Activated CD4-positive, alpha-beta T cell treated with anti-CD3 and anti-CD28 coated beads for 1 hour (primary cell): Measurements from ENCODE around the gene SLC35A5.

ENCODE experiments used
- DNase-seq: peaks from one replicate; pipeline ENCODE4 v3.0.0-alpha.2; 2020

The SLC35A5 gene

GRCh38 chr3:112579232-112579631 is 17.4 kb downstream of the SLC35A5 start:
- DNase-seq, result no peak

- DNase-seq, result no peak
Measured at GRCh38 chr3:112579697-112580096, 17.9 kb downstream of the SLC35A5 start.

- no peak for DNase-seq
Measured at GRCh38 chr3:112582244-112582874, 20.5 kb downstream of the SLC35A5 start.

DNA sequence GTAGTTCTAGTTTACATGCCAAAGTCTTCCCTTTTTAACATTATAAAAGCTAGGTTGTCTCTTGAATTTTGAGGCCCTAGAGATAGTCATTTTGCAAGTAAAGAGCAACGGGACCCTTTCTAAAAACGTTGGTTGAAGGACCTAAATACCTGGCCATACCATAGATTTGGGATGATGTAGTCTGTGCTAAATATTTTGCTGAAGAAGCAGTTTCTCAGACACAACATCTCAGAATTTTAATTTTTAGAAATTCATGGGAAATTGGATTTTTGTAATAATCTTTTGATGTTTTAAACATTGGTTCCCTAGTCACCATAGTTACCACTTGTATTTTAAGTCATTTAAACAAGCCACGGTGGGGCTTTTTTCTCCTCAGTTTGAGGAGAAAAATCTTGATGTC is 21.3 kb downstream of the SLC35A5 start:
- no peak for DNase-seq

GRCh38 chr3:112585782-112586181 is 23.9 kb downstream of the SLC35A5 start:
- no peak for DNase-seq

DNA sequence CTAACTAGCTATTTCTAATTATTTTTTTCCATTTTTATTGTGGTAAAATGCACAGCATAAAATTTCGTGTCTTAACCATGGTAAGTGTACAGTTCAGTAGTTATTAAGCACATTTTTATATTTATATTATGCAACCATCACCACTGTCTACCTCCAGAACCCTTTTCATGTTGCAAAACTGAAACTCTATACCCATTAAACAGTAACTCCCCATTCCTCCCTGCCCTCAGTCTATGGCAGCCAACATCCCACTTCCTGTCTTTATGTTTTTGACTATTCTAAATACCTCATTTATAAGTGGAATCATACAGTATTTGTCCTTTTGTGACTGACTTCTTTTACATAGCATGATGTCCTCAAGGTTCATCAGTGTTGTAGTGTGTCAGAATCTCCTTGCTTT is 25.5 kb downstream of the SLC35A5 start:
- DNase-seq, result no peak

DNA sequence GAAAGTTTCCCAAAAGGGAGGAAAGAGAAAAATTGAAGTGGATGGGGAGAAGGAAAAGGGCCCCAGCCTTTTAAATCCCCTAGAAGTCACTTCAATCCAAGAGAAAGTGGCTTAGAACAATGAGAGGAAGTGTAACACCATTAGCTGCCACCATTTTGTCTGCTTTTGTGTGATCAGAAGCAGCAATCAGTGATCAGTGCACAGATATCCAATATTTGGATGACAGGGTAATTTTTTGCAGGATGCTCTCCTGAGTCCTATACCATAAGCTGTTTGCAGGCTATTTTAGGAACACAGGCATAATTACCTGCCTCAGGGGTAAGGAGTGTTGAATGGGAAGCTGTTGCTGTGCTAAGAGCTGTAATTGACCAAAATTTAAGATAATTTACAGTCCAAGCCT is 31.4 kb downstream of the SLC35A5 start:
- no peak for DNase-seq

- DNase-seq, result no peak
Measured at GRCh38 chr3:112594856-112595255, 33.0 kb downstream of the SLC35A5 start.

GRCh38 chr3:112597945-112598344 is 36.1 kb downstream of the SLC35A5 start:
- DNase-seq, result no peak

DNA sequence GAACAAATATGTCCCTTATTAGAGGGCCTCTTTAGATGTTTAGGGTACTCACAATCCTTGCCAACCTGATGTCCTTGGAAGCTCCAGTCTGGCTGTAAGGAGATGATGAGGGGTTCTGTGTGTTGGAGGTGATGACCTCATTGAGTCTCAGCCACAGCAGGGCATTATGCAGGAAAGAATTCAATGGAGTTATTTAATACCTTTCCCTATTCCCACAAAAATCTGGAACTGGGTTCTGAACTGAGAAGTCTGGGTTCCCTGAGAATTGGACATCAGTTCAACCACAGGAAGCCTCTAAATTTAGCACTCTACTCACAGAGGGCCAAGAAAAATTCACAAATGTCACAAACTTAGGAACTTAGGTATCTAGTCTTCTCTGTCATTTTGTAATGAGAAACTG is 36.9 kb downstream of the SLC35A5 start:
- no peak for DNase-seq

DNA sequence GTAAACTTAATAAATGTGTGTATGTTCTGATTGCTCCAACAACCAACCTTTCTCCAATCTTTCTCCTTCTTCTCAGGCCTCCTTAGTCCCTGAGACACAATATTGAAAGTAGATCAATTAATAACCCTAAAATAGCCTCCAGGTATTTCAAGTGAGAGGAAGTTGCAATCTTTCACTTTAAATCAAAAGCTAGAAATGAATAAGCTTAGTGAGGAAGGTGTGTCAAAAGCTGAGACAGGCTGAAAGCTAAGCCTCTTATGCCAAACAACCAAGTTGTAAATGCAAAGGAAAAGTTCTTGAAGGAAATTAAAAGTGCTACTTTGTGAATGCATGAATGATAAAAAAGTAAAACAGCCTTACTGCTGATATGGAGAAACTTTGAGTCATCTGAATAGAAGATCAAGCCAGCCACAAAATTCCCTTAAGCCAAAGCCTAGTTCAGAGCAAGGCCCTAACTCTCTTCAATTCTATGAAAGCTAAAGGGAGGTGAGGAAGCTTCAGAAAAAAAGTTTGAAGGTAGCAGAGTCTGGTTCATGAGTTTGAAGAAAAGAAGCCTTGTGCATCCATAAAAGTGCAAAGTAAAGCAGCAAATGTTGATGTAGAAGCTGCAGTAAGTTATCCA is 40.5 kb downstream of the SLC35A5 start:
- DNase-seq, result no peak

- no peak for DNase-seq
Measured at GRCh38 chr3:112604536-112604935, 42.7 kb downstream of the SLC35A5 start.

- no peak for DNase-seq
Measured at GRCh38 chr3:112605285-112605684, 43.4 kb downstream of the SLC35A5 start.

DNA sequence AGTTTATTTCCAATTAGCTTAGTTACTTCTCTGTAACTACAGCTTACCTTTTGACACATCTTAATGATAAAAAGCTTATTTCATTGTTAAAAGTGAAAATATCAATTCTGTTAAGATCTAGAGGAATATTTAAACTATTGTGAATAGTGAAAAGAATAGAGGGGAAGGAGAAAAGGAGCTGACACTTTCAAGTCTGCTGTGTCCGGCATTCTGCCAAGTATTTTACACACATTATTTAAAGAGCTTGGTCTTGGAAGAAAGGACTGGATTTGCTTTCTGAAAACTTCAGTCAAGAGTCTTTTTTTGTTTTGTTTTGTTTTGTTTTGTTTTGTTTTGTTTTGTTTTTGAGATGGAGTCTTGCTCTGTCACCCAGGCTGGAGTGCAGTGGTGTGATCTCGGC is 44.3 kb downstream of the SLC35A5 start:
- no peak for DNase-seq

DNA sequence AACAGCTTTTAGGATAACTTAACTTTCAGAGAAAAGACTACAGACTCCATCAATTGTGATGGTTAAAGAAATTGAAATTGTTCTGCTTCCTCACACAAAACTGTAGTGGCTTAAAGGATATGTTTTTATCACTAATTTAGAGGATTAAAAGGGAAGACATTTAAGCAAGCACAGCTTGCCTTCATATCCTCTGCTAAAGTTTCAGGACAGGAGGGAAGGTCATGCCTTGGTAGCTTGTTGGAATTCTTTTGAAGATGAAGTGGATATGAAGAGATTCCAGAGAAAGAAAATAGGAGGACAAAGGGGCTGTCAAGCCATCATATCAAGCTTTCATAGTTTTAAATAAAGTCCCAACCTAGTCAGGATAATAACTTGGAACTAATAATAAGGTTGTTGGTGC is 46.0 kb downstream of the SLC35A5 start:
- DNase-seq, result no peak

DNA sequence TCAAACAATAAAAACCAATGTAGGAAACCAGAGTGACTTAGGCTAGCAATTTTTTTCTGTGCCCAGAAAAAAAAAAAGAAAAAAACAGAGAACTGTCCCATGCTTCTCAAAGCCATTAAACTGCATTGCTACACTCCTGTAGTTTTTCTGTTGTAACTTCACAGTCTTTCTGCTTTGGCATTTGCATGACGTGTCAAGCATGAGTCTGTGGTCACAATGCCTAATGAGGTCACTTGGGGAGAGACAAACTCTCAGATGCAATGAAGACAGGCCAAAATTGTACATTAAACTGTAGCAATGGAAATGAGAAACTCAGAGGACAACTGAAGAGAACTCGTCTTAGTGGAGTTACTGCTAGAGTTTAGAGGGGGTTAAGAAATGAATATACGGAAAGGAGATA is 48.3 kb downstream of the SLC35A5 start:
- no peak for DNase-seq

DNA sequence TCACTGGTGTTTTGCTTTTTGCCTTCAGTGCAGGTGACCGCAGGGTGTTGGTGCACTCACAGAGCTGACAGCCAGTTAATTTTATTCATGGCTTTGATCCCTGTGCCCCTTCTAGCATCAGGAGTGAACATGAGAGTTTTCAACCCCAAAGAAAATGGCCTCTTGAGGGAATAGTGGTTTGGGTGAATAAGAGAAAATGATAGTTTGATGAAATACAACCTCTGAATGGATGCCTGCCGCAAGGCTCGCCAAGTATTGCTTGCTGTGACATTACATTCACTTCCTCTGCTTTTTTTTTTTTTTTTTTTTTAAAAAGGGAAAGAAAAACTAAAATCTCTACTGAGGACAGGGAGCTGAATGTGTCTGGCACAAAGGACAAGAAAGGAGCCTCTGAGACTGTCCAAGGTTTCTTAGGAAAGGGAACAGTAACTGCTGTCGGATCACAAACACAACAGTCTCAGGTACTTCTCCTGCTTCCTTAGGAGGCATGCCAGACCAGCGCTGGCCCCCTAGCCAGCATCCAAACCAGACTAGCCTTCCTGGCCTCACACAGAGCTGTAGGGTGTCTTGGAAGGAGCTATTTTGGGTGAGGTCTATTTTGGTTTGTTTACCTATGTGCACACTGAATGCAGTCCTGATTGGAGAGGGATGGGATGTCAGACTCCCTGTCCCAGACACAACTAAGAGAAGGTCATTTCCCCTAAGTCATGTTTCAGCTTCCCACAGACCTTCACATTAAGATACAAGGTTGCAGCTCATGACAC is 50.1 kb downstream of the SLC35A5 start:
- no peak for DNase-seq

DNA sequence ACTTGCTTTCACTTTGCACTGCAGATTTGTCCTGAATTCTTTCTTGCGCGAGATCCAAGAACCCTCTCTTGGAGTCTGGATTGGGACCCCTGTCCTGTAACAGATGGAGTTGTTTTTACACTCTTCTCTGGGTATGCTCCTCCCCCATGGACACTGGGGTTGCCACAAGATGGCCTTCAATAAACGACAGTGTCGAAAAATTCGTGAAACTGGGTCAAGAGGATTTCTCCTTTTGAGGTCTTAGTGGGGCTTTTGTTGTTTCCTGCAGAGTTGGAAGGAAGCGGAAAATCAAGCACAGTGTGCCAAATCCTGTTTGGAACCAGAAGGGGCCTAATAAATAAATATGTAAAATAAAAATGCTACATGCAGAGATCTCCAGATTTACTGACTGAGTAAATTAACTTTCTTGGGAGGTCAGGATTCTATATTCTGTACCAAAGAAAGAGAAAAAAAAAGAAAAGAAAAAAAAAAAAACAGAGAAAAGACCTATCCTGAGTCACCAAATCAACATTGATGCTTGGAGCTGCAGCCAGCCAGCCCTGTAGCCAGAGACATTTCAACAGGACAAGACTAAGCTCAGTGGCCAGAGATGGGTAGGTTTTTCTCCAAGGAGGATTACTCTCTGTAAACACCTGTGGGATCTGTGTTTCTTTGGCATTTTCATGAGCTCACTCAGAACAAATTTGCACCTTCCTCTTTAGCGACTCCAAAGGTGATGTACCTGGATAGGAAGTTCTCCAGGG is 54.3 kb downstream of the SLC35A5 start:
- no peak for DNase-seq

DNA sequence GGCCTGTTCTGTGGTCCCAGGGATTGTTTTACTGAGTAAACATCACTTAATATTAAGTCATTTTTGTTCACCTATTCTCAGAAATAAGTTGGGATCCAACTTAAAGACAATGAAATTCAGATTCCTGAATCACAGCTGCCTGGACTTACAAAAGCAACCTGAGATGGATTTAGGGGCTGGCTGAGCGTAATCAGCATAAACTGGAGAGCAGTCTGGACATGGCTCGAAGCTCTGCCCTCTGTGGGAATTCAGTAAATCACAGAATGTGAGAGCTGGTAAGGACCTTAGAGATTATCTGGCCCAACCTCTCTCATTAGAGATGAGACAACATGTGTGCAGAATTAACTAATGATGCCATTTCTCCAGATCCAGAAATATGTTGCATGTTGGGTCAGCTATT is 55.4 kb downstream of the SLC35A5 start:
- DNase-seq, result no peak

DNA sequence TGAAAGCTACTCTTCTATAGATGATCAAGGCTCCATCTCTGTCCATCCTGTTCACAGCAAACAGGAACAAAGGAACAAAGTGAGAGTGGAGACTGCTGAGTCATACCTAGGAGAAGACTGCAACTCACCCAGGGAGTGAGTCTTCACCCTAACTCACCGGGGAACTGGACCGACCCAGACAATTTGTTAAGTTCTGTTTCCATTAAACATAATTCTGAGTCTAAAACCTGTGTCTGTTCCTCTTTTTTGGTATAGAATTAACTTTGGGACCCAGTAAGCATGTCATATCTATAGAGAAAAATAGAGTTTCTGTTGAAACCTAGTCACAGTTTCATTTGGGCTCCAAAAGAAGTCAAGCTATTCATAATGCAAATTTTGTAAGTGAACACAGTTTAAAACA is 57.5 kb downstream of the SLC35A5 start:
- no peak for DNase-seq

GRCh38 chr3:112623213-112623612 is 61.4 kb downstream of the SLC35A5 start:
- no peak for DNase-seq

DNA sequence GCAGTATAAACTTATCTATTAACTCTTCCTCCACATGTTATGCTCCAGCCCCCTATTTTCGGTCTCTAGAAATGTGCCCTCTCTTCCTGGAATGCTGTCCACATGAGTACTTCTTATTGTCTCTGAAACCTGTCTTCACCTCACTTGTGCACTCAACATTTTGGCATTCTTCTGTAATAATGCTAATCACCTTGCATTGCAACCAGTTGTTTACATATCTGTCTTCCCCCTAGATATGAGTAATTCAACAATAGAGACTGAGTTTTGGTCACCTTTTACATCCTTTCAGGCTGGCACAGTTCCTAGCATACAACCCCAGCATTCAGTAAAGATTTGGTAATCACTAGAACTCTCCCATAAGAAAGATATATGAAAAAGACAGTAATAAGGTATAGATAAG is 61.9 kb downstream of the SLC35A5 start:
- no peak for DNase-seq

- DNase-seq, result no peak
Measured at GRCh38 chr3:112627419-112627818, 65.6 kb downstream of the SLC35A5 start.
